HEK293 (cell line): ENCODE data around the gene SPINT2.
A peak's percentile ranks its signal among the peaks of the same experiment; 100 is the strongest.

ENCODE experiments used
- CTCF ChIA-PET: fragments of 350-600 bp; formaldehyde crosslinking; extraction: SDS; loops from one replicate; lab custom pipeline; 2021; ENCODE audit warnings: antibody characterized with exemption; lab: Yijun Ruan, JAX
- POLR2A ChIA-PET: fragments of 300-600 bp; formaldehyde crosslinking; extraction: SDS; loops from one replicate; lab custom pipeline; 2020; ENCODE audit warnings: antibody characterized with exemption, inconsistent platforms; lab: Yijun Ruan, JAX
- H3K27ac ChIP-seq: fragments of 200-500 bp; sonication (Bioruptor generic); 2 replicates; pipeline ENCODE4 v1.5.1; 2014; ENCODE audit warnings: low read depth, low read length, control low read depth, inconsistent platforms; ENCODE audit errors: extremely low read depth
- H3K36me3 ChIP-seq, 2 experiments: fragments of 200-500 bp in 1 of 2; sonication (Bioruptor generic) in 1 of 2; 1 replicate in 1 of 2; 2 replicates in 1 of 2; pipeline ENCODE4 v1.5.1; 2014 to 2017; ENCODE audit warnings: inconsistent platforms in 2 of 2, low read length in 2 of 2; ENCODE audit not compliant: control insufficient read depth in 2 of 2, insufficient read depth in 1 of 2
- H3K4me1 ChIP-seq: fragments of 200-500 bp; sonication (Bioruptor generic); 2 replicates; pipeline ENCODE4 v1.5.1; 2014; ENCODE audit warnings: mild to moderate bottlenecking, low read length, inconsistent platforms; ENCODE audit not compliant: control insufficient read depth, insufficient read depth
- H3K4me3 ChIP-seq: 2 replicates; pipeline ENCODE4 v1.5.1; 2011; ENCODE audit warnings: low read depth, mild to moderate bottlenecking, control low read depth, low read length, moderate library complexity
- H3K9me3 ChIP-seq: fragments of 200-500 bp; sonication (Bioruptor generic); 2 replicates; pipeline ENCODE4 v1.5.1; 2014; ENCODE audit warnings: low read depth, low read length, inconsistent platforms; ENCODE audit not compliant: control insufficient read depth, insufficient read depth
- BCL6B ChIP-seq: fragments of 450-650 bp; formaldehyde crosslinking; IDR thresholded peaks from 2 replicates; pipeline ENCODE4 v1.5.1; 2017; ENCODE audit warnings: missing biosample characterization, missing genetic modification characterization
- GLIS1 ChIP-seq: fragments of 450-650 bp; formaldehyde crosslinking; IDR thresholded peaks from 2 replicates; pipeline ENCODE4 v1.5.1; 2016; ENCODE audit warnings: missing biosample characterization, missing genetic modification characterization
- PRDM1 ChIP-seq: fragments of 450-650 bp; formaldehyde crosslinking; IDR thresholded peaks from 2 replicates; pipeline ENCODE4; 2016; ENCODE audit warnings: missing biosample characterization, missing genetic modification characterization
- PRDM2 ChIP-seq: fragments of 450-650 bp; formaldehyde crosslinking; IDR thresholded peaks from 2 replicates; pipeline ENCODE4 v1.5.1; 2016; ENCODE audit warnings: missing biosample characterization, missing genetic modification characterization, borderline replicate concordance
- ZBTB21 ChIP-seq: fragments of 450-650 bp; formaldehyde crosslinking; IDR thresholded peaks from 2 replicates; pipeline ENCODE4 v1.5.1; 2017; ENCODE audit warnings: missing biosample characterization, missing genetic modification characterization
- ZBTB48 ChIP-seq: fragments of 450-650 bp; formaldehyde crosslinking; IDR thresholded peaks from 2 replicates; pipeline ENCODE4 v1.5.1; 2016; ENCODE audit warnings: missing biosample characterization, missing genetic modification characterization
- ZEB2 ChIP-seq: fragments of 450-650 bp; formaldehyde crosslinking; IDR thresholded peaks from 2 replicates; pipeline ENCODE4 v1.5.1; 2016; ENCODE audit warnings: missing biosample characterization, missing genetic modification characterization
- ZNF133 ChIP-seq: fragments of 450-650 bp; formaldehyde crosslinking; IDR thresholded peaks from 2 replicates; pipeline ENCODE4 v1.5.1; 2016; ENCODE audit warnings: missing biosample characterization, missing genetic modification characterization
- ZNF37A ChIP-seq: fragments of 450-650 bp; IDR thresholded peaks from 2 replicates; pipeline ENCODE4 v1.5.1; 2018; ENCODE audit warnings: missing biosample characterization, missing genetic modification characterization
- ZNF501 ChIP-seq: fragments of 450-650 bp; formaldehyde crosslinking; IDR thresholded peaks from 2 replicates; pipeline ENCODE4 v1.5.1; 2016; ENCODE audit warnings: missing biosample characterization, missing genetic modification characterization
- ZNF530 ChIP-seq: fragments of 450-650 bp; formaldehyde crosslinking; IDR thresholded peaks from 2 replicates; pipeline ENCODE4 v1.5.1; 2016; ENCODE audit warnings: low read depth, missing biosample characterization, missing genetic modification characterization
- ZNF549 ChIP-seq: fragments of 450-650 bp; IDR thresholded peaks from 2 replicates; pipeline ENCODE4 v1.5.1; 2018; ENCODE audit warnings: missing biosample characterization, missing genetic modification characterization, mild to moderate bottlenecking, inconsistent platforms, moderate library complexity
- ZNF558 ChIP-seq: fragments of 450-650 bp; formaldehyde crosslinking; IDR thresholded peaks from 2 replicates; pipeline ENCODE4 v1.5.1; 2016; ENCODE audit warnings: missing biosample characterization, missing genetic modification characterization
- ZNF561 ChIP-seq: fragments of 450-650 bp; IDR thresholded peaks from 2 replicates; pipeline ENCODE4 v1.5.1; 2018; ENCODE audit warnings: missing biosample characterization, missing genetic modification characterization, borderline replicate concordance
- ZNF600 ChIP-seq: fragments of 450-650 bp; formaldehyde crosslinking; IDR thresholded peaks from 2 replicates; pipeline ENCODE4 v1.5.1; 2016; ENCODE audit warnings: missing biosample characterization, missing genetic modification characterization
- ZNF747 ChIP-seq: fragments of 450-650 bp; formaldehyde crosslinking; IDR thresholded peaks from 2 replicates; pipeline ENCODE4 v1.5.1; 2016; ENCODE audit warnings: missing biosample characterization, missing genetic modification characterization
- ZNF830 ChIP-seq: fragments of 450-650 bp; IDR thresholded peaks from 2 replicates; pipeline ENCODE4 v1.5.0; 2018; ENCODE audit warnings: missing biosample characterization, missing genetic modification characterization, low read depth, mild to moderate bottlenecking, moderate library complexity
- ZSCAN30 ChIP-seq: fragments of 450-650 bp; IDR thresholded peaks from 2 replicates; pipeline ENCODE4 v1.5.1; 2018; ENCODE audit warnings: missing biosample characterization, mild to moderate bottlenecking, missing genetic modification characterization, moderate library complexity
- TF ChIP-seq, protein P1 (sequence below): fragments of 450-650 bp; formaldehyde crosslinking; IDR thresholded peaks from 2 replicates; pipeline ENCODE4 v1.5.1; 2016; ENCODE audit warnings: missing biosample characterization, missing genetic modification characterization, borderline replicate concordance
- TF ChIP-seq, protein P2 (sequence below): fragments of 450-650 bp; formaldehyde crosslinking; IDR thresholded peaks from 2 replicates; pipeline ENCODE4 v1.5.1; 2016; ENCODE audit warnings: missing biosample characterization, missing genetic modification characterization
- TF ChIP-seq, protein P3 (sequence below): fragments of 450-650 bp; formaldehyde crosslinking; conservative IDR thresholded peaks from 2 replicates; pipeline ENCODE4 v1.5.1; 2016; ENCODE audit warnings: low read depth, missing biosample characterization, missing genetic modification characterization

Gene SPINT2

GRCh38 chr19:38224014-38224862 lies 40.1 kb upstream of the SPINT2 start, which contains the start of gene DPF1:
DPF1 (minus strand) TSS chr19:38224222; CDS start chr19:38224142, 80 bp downstream.
- ChIA-PET CTCF (interaction anchor here (0.7 to 23.5 kb wide), 16 partner anchors 9 to 758 kb away, joined by 3 to 316 read pairs (median 6); partner anchors contain the start of genes SIPA1L3 and WDR87), POLR2A (interaction anchor here (0.7 to 1.7 kb wide), 5 partner anchors 82 to 318 kb away, joined by 3 to 14 read pairs (median 5); partner anchors contain the start of genes PSMD8, SIPA1L3 and WDR87)
- Histone ChIP-seq H3K4me3 (peak within 1 kb of the TSS; percentile 62), H3K9me3 (no peaks in the 10 kb centered on the region), H3K36me3 (peaks cover 13 to 14% of the 10 kb centered on the region in 2 experiments; a peak in 2 of 3 replicates), H3K4me1 (peaks cover 16% of the 10 kb centered on the region), H3K27ac (peak within 1 kb of the TSS; percentile 50; the same call in 1 of the 2 replicates)
- TF ChIP-seq ZBTB21 (tag by site-specific recombination), result peak; percentile 83
- TF ChIP-seq ZNF37A (tag by site-specific recombination), result no peak
- peak; percentile 98 for TF ChIP-seq ZNF600 (tag by site-specific recombination)
- no peak for TF ChIP-seq ZNF558
- TF ChIP-seq BCL6B (tag by site-specific recombination), result no peak
- no peak; the same call in 1 of the 2 replicates for TF ChIP-seq ZNF561 (tag by site-specific recombination)
- TF ChIP-seq ZNF549 (tag by site-specific recombination), result no peak
- TF ChIP-seq ZNF830 (tag by site-specific recombination), result no peak
- no peak for TF ChIP-seq PRDM1 (tag by site-specific recombination)
- TF ChIP-seq ZNF133, result peak; percentile 57
- no peak; the same call in 1 of the 2 replicates for TF ChIP-seq PRDM2 (tag by site-specific recombination)
- TF ChIP-seq ZNF530, result peak; percentile 10; the same call in 1 of the 2 replicates
- TF ChIP-seq ZNF747 (tag by site-specific recombination), result no peak
- peak; percentile 99 for TF ChIP-seq ZEB2 (tag by site-specific recombination)
- TF ChIP-seq, protein P1, sequence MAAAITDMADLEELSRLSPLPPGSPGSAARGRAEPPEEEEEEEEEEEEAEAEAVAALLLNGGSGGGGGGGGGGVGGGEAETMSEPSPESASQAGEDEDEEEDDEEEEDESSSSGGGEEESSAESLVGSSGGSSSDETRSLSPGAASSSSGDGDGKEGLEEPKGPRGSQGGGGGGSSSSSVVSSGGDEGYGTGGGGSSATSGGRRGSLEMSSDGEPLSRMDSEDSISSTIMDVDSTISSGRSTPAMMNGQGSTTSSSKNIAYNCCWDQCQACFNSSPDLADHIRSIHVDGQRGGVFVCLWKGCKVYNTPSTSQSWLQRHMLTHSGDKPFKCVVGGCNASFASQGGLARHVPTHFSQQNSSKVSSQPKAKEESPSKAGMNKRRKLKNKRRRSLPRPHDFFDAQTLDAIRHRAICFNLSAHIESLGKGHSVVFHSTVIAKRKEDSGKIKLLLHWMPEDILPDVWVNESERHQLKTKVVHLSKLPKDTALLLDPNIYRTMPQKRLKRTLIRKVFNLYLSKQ (tag by site-specific recombination), result peak; percentile 69; the same call in 1 of the 2 replicates
- peak; percentile 95 for TF ChIP-seq ZNF501 (tag by site-specific recombination)
- TF ChIP-seq, protein P2, sequence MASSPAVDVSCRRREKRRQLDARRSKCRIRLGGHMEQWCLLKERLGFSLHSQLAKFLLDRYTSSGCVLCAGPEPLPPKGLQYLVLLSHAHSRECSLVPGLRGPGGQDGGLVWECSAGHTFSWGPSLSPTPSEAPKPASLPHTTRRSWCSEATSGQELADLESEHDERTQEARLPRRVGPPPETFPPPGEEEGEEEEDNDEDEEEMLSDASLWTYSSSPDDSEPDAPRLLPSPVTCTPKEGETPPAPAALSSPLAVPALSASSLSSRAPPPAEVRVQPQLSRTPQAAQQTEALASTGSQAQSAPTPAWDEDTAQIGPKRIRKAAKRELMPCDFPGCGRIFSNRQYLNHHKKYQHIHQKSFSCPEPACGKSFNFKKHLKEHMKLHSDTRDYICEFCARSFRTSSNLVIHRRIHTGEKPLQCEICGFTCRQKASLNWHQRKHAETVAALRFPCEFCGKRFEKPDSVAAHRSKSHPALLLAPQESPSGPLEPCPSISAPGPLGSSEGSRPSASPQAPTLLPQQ (tag by site-specific recombination), result peak; percentile 92
- TF ChIP-seq GLIS1 (tag by site-specific recombination), result peak; percentile 98
- peak; percentile 85 for TF ChIP-seq ZBTB48 (tag by site-specific recombination)
- peak; percentile 94 for TF ChIP-seq ZSCAN30 (tag by site-specific recombination)
- TF ChIP-seq, protein P3, sequence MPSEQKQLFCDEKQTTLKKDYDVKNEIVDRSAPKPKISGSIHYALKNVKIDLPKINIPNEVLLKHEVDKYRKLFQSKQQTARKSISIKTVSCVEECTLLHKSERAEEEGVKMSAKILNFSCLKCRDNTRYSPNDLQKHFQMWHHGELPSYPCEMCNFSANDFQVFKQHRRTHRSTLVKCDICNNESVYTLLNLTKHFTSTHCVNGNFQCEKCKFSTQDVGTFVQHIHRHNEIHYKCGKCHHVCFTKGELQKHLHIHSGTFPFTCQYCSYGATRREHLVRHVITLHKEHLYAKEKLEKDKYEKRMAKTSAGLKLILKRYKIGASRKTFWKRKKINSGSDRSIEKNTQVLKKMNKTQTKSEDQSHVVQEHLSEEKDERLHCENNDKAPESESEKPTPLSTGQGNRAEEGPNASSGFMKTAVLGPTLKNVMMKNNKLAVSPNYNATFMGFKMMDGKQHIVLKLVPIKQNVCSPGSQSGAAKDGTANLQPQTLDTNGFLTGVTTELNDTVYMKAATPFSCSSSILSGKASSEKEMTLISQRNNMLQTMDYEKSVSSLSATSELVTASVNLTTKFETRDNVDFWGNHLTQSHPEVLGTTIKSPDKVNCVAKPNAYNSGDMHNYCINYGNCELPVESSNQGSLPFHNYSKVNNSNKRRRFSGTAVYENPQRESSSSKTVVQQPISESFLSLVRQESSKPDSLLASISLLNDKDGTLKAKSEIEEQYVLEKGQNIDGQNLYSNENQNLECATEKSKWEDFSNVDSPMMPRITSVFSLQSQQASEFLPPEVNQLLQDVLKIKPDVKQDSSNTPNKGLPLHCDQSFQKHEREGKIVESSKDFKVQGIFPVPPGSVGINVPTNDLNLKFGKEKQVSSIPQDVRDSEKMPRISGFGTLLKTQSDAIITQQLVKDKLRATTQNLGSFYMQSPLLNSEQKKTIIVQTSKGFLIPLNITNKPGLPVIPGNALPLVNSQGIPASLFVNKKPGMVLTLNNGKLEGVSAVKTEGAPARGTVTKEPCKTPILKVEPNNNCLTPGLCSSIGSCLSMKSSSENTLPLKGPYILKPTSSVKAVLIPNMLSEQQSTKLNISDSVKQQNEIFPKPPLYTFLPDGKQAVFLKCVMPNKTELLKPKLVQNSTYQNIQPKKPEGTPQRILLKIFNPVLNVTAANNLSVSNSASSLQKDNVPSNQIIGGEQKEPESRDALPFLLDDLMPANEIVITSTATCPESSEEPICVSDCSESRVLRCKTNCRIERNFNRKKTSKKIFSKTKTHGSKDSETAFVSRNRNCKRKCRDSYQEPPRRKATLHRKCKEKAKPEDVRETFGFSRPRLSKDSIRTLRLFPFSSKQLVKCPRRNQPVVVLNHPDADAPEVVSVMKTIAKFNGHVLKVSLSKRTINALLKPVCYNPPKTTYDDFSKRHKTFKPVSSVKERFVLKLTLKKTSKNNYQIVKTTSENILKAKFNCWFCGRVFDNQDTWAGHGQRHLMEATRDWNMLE (tag by site-specific recombination), result no peak
